HepG2 (cell line): ENCODE results near the gene GRK6. TPM values are rescaled to one million over a fixed set of nuclear protein-coding genes. Genes with fewer than 3 reads are reported as not detected.

Experiments used
- FOXO4 ChIP-seq: sonication (generic); formaldehyde crosslinking; conservative IDR thresholded peaks from 2 replicates; pipeline ENCODE4 v1.8.1; 2023; ENCODE audit warnings: missing genetic modification reagents
- KDM5B ChIP-seq: sonication (generic); formaldehyde crosslinking; IDR thresholded peaks from 2 replicates; pipeline ENCODE4 v1.4.0; 2020; ENCODE audit warnings: missing genetic modification reagents, mild to moderate bottlenecking, borderline replicate concordance
- PBX3 ChIP-seq: sonication (generic); formaldehyde crosslinking; IDR thresholded peaks from 2 replicates; pipeline ENCODE4 v1.8.1; 2023; ENCODE audit warnings: missing genetic modification reagents, inconsistent platforms, borderline replicate concordance
- RNF2 ChIP-seq: fragments of 450-650 bp; conservative IDR thresholded peaks from 2 replicates; pipeline ENCODE4 v1.6.1; 2016; ENCODE audit warnings: low read depth
- RNF219 ChIP-seq: sonication (generic); formaldehyde crosslinking; IDR thresholded peaks from 2 replicates; pipeline ENCODE4 v1.5.0; 2020; ENCODE audit warnings: mild to moderate bottlenecking, missing genetic modification reagents
- SMARCE1 ChIP-seq: fragments of 450-650 bp; IDR thresholded peaks from 2 replicates; pipeline ENCODE4 v1.6.1; 2017; ENCODE audit warnings: borderline replicate concordance
- SNAI1 ChIP-seq: sonication (generic); formaldehyde crosslinking; IDR thresholded peaks from 2 replicates; pipeline ENCODE4 v1.5.0; 2020; ENCODE audit warnings: mild to moderate bottlenecking, missing genetic modification reagents, borderline replicate concordance
- SOX6 ChIP-seq, 2 experiments: fragments of 450-650 bp in 1 of 2; sonication (generic) in 1 of 2; formaldehyde crosslinking in 1 of 2; IDR thresholded peaks; 2 replicates each; pipeline versions ENCODE4 v1.4.0 to v1.6.1; 2017 to 2020; ENCODE audit warnings: antibody characterized with exemption in 1 of 2, mild to moderate bottlenecking in 1 of 2, missing genetic modification reagents in 1 of 2
- ZFP82 ChIP-seq: sonication (generic); formaldehyde crosslinking; IDR thresholded peaks from 2 replicates; pipeline ENCODE4 v1.5.1; 2020; ENCODE audit warnings: mild to moderate bottlenecking, missing genetic modification reagents, borderline replicate concordance
- ZNF253 ChIP-seq: sonication (generic); formaldehyde crosslinking; IDR thresholded peaks from 2 replicates; pipeline ENCODE4 v1.8.0; 2022; ENCODE audit warnings: mild to moderate bottlenecking, missing genetic modification reagents, borderline replicate concordance
- ZNF354B ChIP-seq: sonication (generic); formaldehyde crosslinking; IDR thresholded peaks from 2 replicates; pipeline ENCODE4 v1.8.0; 2022; ENCODE audit warnings: mild to moderate bottlenecking, missing genetic modification reagents
- ZNF574 ChIP-seq: sonication (generic); formaldehyde crosslinking; IDR thresholded peaks from 2 replicates; pipeline ENCODE4 v1.4.0; 2020; ENCODE audit warnings: missing genetic modification reagents
- ZNF670 ChIP-seq: sonication (generic); formaldehyde crosslinking; IDR thresholded peaks from 2 replicates; pipeline ENCODE4 v1.8.0; 2022; ENCODE audit warnings: mild to moderate bottlenecking, missing genetic modification reagents, borderline replicate concordance
- ZNF691 ChIP-seq: sonication (generic); formaldehyde crosslinking; IDR thresholded peaks from 2 replicates; pipeline ENCODE4 v1.4.0; 2020; ENCODE audit warnings: missing genetic modification reagents, low read depth, mild to moderate bottlenecking, borderline replicate concordance
- ZNF703 ChIP-seq: sonication (generic); formaldehyde crosslinking; IDR thresholded peaks from 2 replicates; pipeline ENCODE4 v1.5.1; 2020; ENCODE audit warnings: missing genetic modification reagents, mild to moderate bottlenecking, moderate library complexity, borderline replicate concordance
- ZNF761 ChIP-seq: sonication (generic); formaldehyde crosslinking; conservative IDR thresholded peaks from 2 replicates; pipeline ENCODE4 v1.4.0; 2020; ENCODE audit warnings: mild to moderate bottlenecking, missing genetic modification reagents
- ZNF816 ChIP-seq: sonication (generic); formaldehyde crosslinking; IDR thresholded peaks from 2 replicates; pipeline ENCODE4 v1.8.0; 2022; ENCODE audit warnings: missing genetic modification reagents, mild to moderate bottlenecking, borderline replicate concordance
- ZSCAN20 ChIP-seq: sonication (generic); formaldehyde crosslinking; IDR thresholded peaks from 2 replicates; pipeline ENCODE4 v1.4.0; 2020; ENCODE audit warnings: missing genetic modification reagents, mild to moderate bottlenecking, borderline replicate concordance
- polyA plus RNA-seq, 8 experiments: library from polyadenylated mRNA; depleted of rRNA in 3 of 8; stranded (reverse) in 7 of 8; unstranded in 1 of 8; fragments of >200 nt; fragmentation: Illumina TruSeq in 4 of 8; extraction: Trizol in 4 of 8; gene quantifications; 2 replicates each; pipeline versions ENCODE4 v1.2.1 to v1.2.3, GENCODE V29; 2011 to 2016; ENCODE audit warnings: low read depth in 4 of 8, missing spikeins in 1 of 8, mixed read lengths in 1 of 8; ENCODE audit not compliant: insufficient read depth in 1 of 8
- total RNA-seq, 5 experiments: library from RNA; depleted of rRNA; stranded (reverse); fragments of >200 nt; fragmentation: Illumina TruSeq; extraction: Trizol; gene quantifications; 2 replicates each; pipeline ENCODE4 v1.2.3, GENCODE V29; 2016; ENCODE audit warnings: low read depth in 1 of 5

The GRK6 gene
- total and polyA plus RNA-seq, 2 of the 13 experiments (the other 11 are each of a cell fraction or from before 2014, with no cell fraction given), result 13.2 to 19.9 TPM

GRCh38 chr5:177455661-177456590 lies 29.4 kb downstream of the GRK6 start (continued):
- TF ChIP-seq ZNF574 (CRISPR knock-in tag) (peak; percentile 68), SNAI1 (CRISPR knock-in tag) (0 out of 2 replicates have a peak, but pooled peaks have one; percentile 31), RNF219 (CRISPR knock-in tag) (no peak), ZNF816 (CRISPR knock-in tag) (no peak), SMARCE1 (no peak), ZNF703 (CRISPR knock-in tag) (no peak), ZNF761 (no peak), KDM5B (CRISPR knock-in tag) (peak; percentile 8; the same call in 1 of the 2 replicates), ZNF253 (no peak), PBX3 (CRISPR knock-in tag) (no peak), ZNF691 (CRISPR knock-in tag) (no peak), ZNF670 (peak; percentile 21; the same call in 1 of the 2 replicates), SOX6 (IDR thresholded peaks at IDR 0.05) (no peak), SOX6 (CRISPR knock-in tag; IDR thresholded peaks at IDR 0.05) (peak; percentile 6), FOXO4 (CRISPR knock-in tag) (no peak), ZSCAN20 (no peak), ZFP82 (CRISPR knock-in tag) (peak; percentile 82; the same call in 1 of the 2 replicates), ZNF354B (CRISPR knock-in tag) (no peak), RNF2 (no peak)
